Stimulated activated CD8-positive, alpha-beta memory T cell treated with anti-CD3 and anti-CD28 coated beads, Interleukin-7, amount 100 ng/mL, for 48 hours (primary cell): ENCODE results near the gene MIPEP.
A peak's percentile ranks its signal among the peaks of the same experiment; 100 is the strongest.

Experiments
- DNase-seq, 2 donors: peaks; one replicate each; pipeline ENCODE4 v3.0.0-alpha.2; 2020; ENCODE audit warnings: low read depth in 1 of 2; ENCODE audit errors: extremely low read depth in 1 of 2

The MIPEP gene

DNA sequence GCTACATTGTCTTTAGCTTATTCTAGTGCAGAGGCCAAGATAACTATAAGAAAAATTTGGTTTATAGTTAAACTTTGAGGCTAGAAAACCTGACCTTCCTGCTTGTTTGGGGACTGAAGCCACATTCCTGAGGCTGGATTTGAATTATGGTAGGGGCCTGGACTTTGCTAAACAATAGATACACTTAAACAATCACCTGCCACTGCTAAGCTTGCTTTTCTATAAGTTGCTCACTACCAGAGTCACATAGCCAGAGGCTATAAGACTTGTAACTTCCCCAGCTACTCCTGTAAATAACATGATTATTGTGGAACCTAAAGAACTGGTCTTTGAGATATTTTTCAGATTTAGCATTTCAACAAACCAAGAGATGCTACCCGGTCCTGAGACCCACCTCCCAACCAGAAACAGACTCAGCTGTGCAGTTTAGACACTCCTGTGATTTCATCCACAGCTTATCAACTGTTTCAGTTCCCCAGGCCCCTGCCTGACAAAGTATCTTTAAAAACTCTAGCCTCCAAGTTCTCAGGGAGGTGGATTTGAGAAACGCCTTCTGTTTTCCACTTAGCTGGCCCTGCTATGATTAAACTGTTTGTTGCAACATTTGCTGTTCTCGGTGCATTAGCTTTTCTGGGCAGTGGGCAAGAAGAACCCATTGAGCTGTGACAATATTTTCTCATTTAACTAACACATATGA lies 77.7 kb downstream of the MIPEP start:
- no peak for DNase-seq

DNA sequence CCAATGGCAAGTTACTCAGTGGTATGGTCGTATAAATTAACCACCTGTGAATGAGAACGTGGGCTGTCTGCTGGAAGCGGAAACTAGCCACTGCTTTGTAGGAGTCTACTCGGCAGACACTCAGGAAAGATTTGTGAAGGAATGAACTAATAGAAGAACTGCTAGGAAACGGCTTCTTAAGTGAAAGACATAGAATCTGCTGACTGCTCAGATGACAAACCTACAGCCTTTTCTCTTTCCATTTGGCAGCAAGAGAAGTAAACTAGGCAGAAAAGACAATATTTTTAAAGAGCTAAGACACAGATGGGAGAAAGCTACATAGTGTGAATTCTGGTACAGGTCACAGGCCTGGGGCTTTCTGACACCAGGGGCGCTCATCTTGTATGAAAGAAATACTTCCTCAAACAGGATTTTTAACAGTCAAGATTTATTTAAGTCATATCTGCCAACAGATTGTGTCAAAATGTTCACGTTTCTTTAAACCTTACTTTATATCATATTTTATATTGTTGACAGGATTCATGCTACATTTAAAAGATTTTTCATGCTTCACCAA lies 78.4 kb downstream of the MIPEP start:
- DNase-seq: no peak

DNA sequence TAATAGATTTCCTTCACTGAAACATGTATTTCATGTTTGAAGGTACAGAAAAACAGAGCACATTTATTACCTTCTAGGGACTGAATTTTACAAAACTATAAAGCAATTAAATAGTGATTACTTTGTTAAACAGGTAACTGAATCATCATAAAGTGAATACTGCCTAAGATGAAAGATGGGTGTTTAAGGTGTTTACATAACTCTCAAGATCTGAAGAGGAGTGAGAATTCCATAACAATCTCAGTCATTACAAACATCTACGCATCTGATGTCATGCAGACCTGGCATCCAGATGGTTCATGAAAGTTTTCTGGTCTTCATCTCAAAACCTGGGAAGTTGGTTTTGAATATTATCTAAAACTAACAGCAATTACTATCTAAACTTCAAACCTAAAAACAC lies 80.4 kb downstream of the MIPEP start:
- DNase-seq: no peak

DNA sequence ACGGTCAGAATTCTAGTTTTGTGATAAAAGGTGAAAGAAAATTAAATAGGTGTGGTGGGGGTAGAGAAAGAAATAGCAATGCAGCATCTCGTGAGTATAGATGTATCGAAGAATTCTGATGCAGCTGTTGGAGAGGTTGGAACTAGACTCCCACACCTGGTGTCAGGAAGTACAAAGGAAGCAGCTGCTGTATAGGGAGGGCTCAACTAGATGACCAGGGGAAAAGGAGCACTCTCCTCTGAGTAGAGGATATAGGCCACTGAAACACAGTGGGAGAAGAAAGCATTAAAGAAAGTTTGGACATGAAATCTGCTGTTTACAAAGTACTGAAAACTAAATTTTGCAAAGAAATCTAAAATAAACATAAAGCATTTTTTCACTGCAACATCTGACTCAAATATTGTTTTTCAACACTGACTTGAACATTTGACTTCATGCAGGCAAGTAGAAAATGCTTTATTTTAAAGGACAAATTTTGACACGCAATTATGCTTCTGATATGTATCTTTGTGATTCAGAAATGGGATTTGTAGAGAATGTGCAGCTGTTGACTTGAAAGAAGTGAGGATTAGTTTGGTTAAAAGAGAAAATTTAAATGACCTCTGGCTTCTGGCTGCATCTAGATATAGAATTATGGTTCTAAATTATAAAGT lies 82.2 kb downstream of the MIPEP start:
- DNase-seq: no peak

DNA sequence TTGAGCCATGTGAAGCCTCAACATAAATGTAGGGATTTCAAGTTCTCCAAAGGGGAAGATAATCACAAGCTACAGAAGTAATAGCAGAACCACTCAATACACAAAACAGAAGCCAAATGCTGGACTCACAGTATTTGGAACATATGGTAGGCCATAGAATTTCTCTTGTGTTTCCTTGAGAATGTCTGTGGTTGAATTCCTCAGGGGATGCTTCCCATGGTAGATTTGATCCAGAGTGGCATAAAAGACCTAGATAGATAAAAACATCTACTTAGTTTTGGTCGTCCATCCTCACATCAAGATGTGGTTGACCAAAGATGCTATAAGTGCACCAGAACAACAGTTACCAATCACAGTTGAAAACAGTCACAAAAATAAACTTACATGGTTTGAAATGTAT lies 83.4 kb downstream of the MIPEP start:
- no peak for DNase-seq

DNA sequence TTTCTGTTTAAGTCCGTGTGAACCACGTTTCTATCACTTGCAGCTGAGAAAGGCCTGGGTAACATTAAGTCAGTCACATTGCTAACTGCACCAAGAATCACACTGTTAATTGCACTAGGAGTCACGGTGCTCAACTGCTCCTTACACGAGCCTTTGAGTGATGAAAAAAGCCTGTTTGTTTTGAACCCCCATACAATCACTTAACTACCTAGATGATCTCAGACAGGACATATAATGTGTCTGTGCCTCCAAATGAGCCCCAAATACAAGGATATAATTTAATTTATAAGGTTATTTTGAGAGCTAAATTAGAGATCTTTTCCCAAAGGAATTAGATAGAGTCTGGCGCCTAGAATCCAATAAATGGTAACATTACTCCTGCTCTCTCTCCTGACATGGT lies 84.1 kb downstream of the MIPEP start:
- no peak for DNase-seq

DNA sequence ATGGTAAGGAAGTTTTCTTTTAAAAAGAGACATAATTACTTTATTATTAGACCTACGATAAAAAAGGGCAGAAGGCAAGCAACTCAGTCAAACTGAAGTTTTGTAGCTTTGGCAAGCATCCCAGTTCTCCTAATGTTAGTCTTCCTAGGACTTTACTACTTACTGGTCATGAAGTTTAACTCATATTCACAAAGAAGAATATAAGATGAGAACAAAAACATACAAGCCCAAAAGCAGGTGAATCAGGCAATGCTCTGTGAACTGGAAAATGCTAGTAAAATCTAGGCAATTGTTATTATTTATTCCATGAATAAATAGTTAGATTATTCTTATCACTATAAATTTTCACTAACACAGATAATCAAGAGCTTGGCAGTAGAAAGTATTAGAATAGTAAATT lies 85.0 kb downstream of the MIPEP start:
- DNase-seq: no peak

DNA sequence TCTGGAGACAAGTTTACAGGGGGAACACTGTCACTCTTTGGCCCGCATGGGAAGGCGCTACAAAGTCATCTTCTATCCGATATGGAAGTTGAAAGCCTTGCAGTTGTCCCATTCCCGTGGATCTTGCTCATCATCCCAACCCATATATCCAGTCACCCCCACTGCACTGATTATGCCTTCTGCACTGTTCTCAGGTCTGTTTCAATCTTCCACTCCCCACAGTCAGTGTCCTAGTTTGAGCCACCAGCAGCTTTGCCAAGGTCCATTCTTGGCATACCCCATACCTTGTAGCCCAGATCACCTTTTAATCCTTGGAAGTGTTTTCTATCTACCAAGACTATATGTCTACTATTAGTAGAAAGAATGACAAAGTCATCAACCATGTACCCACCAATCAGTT lies 88.1 kb downstream of the MIPEP start:
- no peak for DNase-seq

DNA sequence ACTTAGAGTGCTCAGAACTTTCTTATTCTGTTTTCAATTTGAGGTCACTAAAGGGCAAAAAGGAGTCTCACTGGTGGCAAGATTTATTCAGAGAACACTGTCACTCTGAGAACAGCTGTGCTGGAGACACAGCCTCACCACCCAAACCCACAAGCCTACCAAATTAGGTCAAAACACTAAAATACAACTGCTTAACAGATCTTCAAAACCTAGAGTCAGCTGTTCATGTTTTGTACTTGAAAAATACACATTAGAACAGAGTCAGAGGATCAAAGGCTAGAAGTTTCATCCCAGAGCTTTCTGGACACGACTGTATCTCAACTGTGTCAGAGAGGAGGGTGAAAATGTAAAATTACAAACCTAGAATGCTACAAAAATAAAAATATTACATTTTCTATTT lies 89.3 kb downstream of the MIPEP start:
- DNase-seq: no peak

DNA sequence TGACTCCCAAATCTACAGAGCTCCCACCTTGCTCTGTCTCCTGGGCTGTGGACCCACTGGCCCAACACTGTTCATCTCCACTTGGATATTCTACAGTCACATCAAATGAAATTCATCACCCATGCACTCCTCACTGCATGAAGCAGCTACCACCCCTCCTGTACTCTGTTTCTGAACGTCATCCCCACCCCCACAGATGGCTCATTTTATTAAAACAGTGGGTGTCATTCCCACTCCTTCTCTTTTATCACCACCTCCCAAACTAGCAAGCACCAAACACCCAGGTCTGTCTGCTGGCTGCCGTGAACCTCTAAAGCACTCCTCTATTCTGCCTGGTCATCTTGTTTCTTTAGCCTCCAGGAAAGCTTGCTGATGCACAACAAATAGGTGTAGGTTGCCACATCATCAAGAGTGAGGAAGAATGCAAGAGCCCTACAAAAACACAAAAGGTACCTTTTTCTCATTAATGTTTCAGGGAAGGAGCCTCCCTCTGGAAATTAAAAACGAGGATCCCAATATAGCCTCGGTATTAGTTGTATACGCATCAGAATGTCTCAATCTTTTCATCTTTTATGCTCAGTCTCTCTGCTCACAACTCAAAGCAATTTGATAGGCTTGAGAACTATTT lies 91.8 kb downstream of the MIPEP start:
- DNase-seq: peak in 1 of 2 donors; percentile 1

DNA sequence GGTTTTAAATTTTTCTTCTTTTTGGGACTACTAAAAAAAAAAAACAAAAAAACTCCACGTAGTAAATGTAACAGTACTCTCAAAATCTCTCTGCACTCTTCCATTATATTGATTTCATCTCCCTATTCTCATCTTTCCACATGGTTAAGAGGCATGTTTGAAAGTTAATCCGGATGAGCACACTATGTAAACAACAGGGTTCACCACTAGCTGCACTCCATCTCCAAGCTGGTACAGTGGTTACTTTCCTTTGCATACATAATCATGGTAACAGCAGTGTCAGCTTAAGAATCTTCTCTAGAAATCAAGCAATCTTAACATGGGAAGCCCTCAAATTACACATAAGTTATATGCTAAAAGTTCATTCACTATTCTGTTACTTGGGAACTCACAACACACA lies 92.6 kb downstream of the MIPEP start:
- DNase-seq: no peak

DNA sequence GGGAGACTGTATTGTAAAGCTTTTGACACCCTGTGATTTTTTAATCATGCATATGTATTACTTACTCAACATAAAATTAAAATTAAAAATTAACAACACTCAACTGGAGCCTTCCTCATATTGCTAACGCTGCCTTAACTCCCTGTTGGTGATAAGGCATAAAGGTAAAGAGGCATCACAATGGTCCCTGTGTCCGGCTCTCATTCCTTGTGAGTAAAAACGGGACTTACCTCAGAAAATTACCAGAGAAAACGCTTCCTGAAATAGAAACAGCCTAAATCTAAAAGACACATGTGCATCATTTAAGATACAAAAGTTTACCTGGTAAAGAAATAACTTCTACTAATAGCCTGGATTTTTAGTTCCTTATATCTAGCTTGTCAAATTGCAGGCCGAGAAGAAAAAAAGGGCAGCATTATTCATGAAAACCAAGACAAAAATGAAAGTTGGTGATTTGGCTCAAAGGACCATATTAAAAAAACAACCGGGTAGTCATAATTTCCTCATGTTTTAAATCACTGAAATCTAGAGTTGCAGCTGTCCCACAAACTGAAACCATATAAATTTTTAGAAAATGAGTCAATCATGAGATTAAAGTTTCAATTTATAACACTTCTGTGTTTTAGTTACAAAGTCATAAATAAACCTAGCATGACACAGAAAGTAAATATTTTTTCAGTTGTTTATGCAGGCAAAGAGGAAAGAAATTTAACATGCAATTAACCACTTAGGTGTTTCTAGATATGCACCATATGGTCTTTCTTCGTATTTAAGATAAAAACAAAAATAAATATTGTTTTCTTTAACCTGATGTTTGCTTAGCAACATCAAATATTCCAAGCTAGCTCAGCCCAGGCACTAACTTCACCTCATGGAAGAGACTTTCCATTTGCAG lies 94.7 kb downstream of the MIPEP start:
- DNase-seq: no peak

DNA sequence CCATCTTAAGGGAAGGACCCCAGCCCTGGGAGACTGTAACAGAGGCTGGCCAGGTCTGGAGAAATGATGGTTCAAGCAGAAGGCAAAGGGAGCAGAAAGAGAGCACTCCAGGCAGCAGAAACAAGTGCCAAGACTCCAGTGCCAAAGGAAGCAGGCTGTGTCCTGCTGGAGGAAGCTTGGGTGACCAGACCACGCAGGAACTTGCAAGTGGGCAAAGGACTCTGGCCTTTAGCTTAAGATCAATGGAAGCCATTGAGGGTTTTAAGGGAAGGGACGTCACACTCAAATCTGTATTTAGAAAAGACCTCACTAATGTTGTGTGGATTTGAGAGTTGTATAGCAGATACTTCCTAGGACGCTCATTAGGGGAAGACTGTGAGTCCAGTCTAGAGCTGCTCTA lies 95.5 kb downstream of the MIPEP start:
- DNase-seq: no peak

DNA sequence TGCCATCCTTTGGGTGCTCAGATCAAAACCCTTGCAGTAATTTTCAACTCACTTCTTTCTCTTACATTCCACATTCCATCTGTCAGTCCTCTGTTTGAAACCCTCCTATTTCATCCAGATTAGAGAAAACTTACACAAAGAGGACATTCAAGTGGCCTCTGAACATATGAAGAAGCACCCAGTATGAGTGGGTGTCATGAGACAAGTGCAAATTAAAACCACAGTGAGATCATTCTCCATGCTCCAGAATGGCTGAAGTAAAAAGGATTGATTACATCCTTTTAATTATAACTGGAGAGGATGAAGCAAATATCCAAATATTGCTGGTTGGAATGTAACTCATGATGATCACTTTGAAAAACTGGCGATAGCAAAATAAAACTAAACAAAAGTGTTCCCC lies 96.5 kb downstream of the MIPEP start:
- DNase-seq: no peak

DNA sequence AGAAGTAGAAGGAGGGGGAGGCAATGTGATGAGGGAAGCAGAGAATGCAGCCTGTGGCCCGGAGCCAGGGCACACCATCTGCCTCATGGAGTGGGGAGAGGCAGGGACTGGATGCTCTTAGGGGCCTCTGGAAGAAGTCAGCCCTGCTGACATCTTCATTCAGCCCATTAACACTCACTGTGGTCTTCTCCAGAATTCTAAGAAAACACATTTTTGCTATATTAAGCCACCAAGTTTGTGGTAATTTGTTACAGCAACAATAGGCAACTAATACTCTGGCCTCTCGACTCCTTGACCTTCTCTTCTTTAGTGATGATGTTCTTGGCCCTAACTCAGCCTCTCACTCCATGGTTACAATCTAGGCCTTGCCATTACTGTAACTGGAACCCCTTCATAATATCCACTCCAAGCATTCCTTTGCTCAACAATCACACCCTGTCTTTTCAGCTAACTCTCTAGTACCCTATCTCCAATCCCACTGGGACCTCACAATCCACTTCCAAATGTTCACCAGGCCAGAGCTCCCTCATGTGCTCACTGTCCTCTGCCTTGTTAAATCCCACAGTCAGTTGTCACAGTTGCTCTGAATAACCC lies 98.5 kb downstream of the MIPEP start:
- no peak for DNase-seq

DNA sequence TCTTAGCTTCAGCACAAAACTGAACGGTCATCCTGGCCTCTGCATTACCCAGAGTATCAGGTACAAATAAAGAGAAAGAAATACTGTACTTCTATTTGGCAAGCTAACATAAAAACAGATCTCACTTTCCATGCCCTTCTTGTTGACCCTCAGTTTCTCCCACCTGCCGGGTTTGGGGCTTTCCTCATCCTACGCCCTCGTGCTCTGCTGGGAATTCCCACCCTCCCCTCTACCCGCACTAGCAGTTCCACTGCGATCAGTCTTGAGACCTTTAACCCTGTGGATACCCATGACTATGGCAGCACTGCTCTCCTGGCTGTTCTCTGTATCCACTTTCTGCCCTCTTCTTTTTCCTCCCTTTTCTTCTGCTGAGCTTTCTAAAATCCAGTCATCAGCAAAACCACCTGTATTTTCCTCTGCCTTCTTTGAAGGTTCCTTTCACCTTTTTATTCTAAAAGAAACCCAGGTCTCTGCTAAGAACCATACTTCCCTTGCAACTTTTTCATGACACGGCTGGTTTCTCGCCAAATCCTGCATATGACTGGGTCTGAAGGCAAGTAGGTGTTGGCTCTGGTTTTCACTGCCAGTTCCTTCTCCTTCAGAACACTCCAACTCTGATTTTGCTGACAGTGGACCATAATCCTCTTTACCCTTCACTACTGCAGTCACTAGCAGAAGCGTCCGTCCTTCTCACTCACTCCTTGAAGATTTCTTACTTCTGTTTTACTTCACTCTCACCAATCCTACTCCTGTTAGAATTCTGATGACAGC lies 99.4 kb downstream of the MIPEP start:
- no peak for DNase-seq

DNA sequence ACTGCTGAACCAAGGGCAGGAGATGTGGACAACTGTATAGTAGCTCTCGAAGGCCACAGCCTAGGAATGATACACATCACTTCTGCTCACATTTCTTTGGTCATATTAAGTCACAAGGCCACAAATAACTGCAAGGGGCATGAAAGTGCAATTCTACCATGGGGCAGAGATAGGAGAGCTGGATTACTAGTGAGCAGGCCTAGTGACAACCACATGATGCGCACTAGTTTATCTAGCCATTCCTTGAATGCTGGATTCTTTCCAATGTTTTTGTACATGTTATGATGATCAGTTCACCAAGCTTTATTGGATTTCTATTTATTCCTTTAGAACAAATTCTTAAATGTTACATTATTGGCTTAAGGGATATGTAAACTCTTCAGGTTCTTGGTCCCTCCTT lies 100.7 kb downstream of the MIPEP start:
- no peak for DNase-seq

DNA sequence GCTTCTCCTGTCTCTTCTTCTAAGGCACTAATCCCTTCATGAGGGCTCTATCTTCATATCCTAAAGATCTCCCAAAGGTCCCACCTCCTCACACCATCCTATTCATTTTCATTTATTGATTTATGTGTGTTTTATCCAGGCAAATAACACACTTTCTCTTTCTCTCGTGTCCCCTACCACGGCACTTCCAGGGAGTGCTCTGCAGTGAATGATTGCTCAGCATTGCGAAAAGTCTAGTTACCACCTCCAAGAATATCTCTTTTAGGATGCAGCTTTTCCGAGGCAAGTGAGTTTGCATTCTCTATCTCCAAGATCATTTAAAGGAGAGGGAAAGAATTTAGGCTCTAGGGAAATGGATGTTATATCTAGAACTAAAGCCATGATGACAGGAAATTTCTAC lies 101.7 kb downstream of the MIPEP start:
- no peak for DNase-seq

DNA sequence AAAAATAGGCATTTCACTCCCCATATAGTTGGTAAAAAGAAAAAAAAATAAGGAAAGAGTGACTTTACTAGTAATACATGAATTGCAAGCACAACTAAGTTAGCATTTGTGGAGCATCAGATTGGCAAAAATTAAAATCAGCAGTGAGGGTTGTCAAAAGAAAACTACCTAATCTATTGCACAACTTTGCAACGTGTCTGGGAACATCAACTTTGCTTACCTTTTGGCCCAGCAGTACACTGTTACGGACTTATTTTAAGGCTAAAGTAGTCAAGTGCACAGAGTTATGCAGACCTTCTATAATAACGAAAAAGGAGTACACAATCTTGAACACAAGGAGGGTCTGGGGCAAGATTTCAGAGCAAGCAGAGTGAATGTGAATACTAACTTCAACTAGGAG lies 102.6 kb downstream of the MIPEP start:
- DNase-seq: no peak

DNA sequence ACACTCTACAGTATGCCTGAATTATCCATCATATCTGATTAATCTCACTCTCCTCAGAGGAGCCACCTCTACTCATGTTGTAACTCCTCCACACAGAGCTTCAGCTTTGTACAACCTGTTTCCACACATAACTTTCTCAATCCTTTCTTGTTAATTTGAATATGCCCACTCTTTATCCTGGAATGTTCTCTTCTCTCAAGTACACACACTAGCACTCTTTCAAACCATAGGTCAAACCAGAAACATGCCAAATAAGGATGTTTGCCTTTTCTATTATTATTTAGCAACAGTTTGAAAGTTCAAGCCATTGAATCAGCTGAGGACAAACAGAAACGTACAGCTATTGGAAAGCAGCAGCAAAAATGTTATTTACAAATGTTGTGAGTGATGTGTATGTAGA lies 110.3 kb downstream of the MIPEP start:
- no peak for DNase-seq
